Epithelial cell of proximal tubule (primary cell): ENCODE measurements around the gene SNAPIN. TPM values are rescaled to one million over a fixed set of nuclear protein-coding genes. Genes with fewer than 3 reads are reported as not detected.

Experiments
- DNase-seq: peaks from one replicate; pipeline ENCODE4 v3.0.0-alpha.2; 2011; ENCODE audit warnings: low read depth
- H3K4me3 ChIP-seq: 2 replicates; pipeline ENCODE4 v1.5.1; 2011; ENCODE audit warnings: low read depth, mild to moderate bottlenecking, low read length
- CTCF ChIP-seq: conservative IDR thresholded peaks from 2 replicates; pipeline ENCODE4 v1.5.1; 2012; ENCODE audit warnings: low read depth, mild to moderate bottlenecking, low read length
- total RNA-seq: library from RNA; depleted of rRNA; stranded (reverse); fragments of >200 nt; gene quantifications from 2 replicates; pipeline ENCODE4 v1.2.3, GENCODE V29; 2015

SNAPIN gene
- total RNA-seq, 1 donor from 2014 or later = 59.8 TPM

GRCh38 chr1:153678519-153679336 is 20.2 kb downstream of the SNAPIN start, which contains the start of gene NPR1:
Gene NPR1 (plus strand): TSS chr1:153678688. CDS start chr1:153679109, 421 bp downstream.
- DNase-seq = no peak
- peak within 1 kb of the TSS; percentile 71 for H3K4me3 ChIP-seq
- no peak for TF ChIP-seq CTCF

GRCh38 chr1:153679337-153680119 is 21.0 kb downstream of the SNAPIN start:
- TF ChIP-seq CTCF = peak; percentile 11
- peak overlapping the region; percentile 71 for H3K4me3 ChIP-seq
- no peak for DNase-seq

DNA sequence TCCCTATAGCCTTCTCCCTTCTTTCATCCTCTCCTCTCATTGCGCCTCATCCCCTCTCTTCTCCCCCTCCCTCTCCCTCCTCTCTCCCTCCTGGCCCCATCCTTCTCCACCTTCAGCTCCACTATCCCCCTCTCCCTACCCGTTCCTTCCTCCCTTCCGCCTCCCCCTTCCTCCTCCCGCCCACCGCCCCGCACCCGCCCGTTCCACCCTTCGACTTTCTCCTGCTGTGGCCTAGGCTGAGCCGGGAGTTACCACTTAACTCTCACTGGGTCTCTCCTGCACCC is 21.6 kb downstream of the SNAPIN start:
- no peak for TF ChIP-seq CTCF
- DNase-seq = no peak
- H3K4me3 ChIP-seq = peak overlapping the region; percentile 71

DNA sequence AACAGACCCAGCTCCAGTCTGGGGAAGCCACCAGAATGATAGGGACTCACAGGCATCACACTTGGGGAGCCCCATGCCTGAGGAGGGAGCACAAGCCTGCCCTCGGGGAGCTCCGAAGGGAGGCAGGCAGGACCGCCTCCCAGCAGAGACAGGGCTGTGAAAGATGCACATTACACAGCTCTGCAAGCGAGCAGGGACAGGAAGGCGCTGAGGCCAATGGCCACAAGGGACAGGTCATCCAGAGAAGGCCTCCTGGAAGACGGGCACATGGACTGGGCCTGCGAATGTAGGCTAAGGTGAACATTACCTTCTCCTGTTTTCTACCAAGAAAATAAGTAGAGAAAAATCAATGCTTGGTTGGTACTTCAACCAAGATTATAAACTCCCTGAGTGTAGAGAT is 24.2 kb downstream of the SNAPIN start:
- no peak for DNase-seq
- no peak overlapping the region for H3K4me3 ChIP-seq
- no peak for TF ChIP-seq CTCF

GRCh38 chr1:153683854-153684253 is 25.4 kb downstream of the SNAPIN start:
- H3K4me3 ChIP-seq = no peak overlapping the region
- DNase-seq = no peak
- TF ChIP-seq CTCF = no peak

GRCh38 chr1:153684892-153685291 is 26.4 kb downstream of the SNAPIN start:
- no peak overlapping the region for H3K4me3 ChIP-seq
- no peak for DNase-seq
- TF ChIP-seq CTCF = no peak
